ENCODE results near the gene ANAPC4. TPM values are rescaled to one million over a fixed set of nuclear protein-coding genes. Genes with fewer than 3 reads are reported as not detected.
A peak's percentile ranks its signal among the peaks of the same experiment; 100 is the strongest.

ANAPC4 gene
- total and polyA plus RNA-seq, 2 of the 13 experiments (the other 11 are each of a cell fraction or from before 2014, with no cell fraction given), result 14.5 to 30.2 TPM

DNA sequence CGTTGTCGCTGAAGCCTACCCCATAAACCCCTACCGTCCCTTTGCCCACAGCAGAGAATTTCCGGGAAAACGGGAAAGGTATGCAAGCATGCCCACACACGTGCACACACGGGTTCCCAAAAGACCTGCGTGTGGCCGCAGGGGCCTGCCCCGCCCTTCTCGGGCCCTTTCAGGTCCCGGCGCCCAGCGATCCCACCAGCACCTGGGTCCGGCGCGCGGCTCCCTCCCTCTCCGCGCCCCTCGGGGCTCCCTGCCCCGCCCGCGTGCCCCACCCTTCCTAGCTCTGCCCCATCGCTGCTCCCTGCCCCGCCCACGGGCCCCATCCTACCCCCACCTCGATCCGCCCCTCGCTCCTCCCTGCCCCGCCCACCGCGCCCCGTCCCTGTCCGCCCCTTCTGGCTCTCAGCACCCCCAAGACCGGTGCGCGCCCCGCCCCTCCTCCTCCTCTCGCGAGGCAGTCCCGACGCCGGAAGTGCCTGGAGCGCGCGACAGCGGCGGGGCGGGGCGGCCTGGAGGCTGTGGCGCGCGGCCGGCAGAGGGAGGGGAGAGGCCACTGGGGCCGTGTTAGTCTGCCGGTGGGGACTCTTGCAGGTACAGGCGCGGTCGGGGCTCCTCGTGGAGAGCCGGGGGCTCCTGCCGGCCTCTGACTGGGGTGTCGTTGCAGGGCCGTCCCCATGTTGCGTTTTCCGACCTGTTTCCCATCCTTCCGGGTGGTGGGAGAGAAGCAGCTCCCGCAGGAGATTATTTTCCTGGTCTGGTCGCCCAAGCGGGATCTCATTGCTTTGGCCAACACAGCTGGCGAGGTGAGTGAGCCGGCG is at the start of gene ANAPC4 (continued):
- TF ChIP-seq, protein P1, sequence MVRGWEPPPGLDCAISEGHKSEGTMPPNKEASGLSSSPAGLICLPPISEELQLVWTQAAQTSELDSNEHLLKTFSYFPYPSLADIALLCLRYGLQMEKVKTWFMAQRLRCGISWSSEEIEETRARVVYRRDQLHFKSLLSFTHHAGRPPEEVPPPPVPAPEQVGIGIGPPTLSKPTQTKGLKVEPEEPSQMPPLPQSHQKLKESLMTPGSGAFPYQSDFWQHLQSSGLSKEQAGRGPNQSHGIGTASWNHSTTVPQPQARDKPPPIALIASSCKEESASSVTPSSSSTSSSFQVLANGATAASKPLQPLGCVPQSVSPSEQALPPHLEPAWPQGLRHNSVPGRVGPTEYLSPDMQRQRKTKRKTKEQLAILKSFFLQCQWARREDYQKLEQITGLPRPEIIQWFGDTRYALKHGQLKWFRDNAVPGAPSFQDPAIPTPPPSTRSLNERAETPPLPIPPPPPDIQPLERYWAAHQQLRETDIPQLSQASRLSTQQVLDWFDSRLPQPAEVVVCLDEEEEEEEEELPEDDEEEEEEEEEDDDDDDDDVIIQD (CRISPR knock-in tag; IDR thresholded peaks at IDR 0.05; ENCODE audit: low read depth), result peak; percentile 51; the same call in 1 of the 2 replicates
- TF ChIP-seq ETV6 (CRISPR knock-in tag; conservative IDR thresholded peaks at IDR 0.05) (no peak), SCMH1 (CRISPR knock-in tag; IDR thresholded peaks at IDR 0.05; ENCODE audit: borderline replicate concordance) (no peak), HNF4A (CRISPR knock-in tag; IDR thresholded peaks at IDR 0.05) (no peak), ZNF619 (CRISPR knock-in tag; IDR thresholded peaks at IDR 0.05) (no peak), ZNF251 (CRISPR knock-in tag; IDR thresholded peaks at IDR 0.05) (no peak), RBM39 (IDR thresholded peaks at IDR 0.05; ENCODE audit: low read depth, low read length, poor library complexity, severe bottlenecking) (peak; percentile 90), SSRP1 (CRISPR knock-in tag; IDR thresholded peaks at IDR 0.05) (no peak), SMARCC2 (IDR thresholded peaks at IDR 0.05) (no peak), ZFP36L2 (CRISPR knock-in tag; IDR thresholded peaks at IDR 0.05) (no peak), HDAC2 (CRISPR knock-in tag; IDR thresholded peaks at IDR 0.05) (no peak), CEBPG (CRISPR knock-in tag; IDR thresholded peaks at IDR 0.05) (no peak), HOXA5 (CRISPR knock-in tag; IDR thresholded peaks at IDR 0.05) (no peak), SP1 (IDR thresholded peaks at IDR 0.05) (no peak), SP1 (CRISPR knock-in tag; IDR thresholded peaks at IDR 0.05) (peak; percentile 63; the same call in 1 of the 2 replicates), ZNF207 (IDR thresholded peaks at IDR 0.05; ENCODE audit: borderline replicate concordance) (no peak)
- TF ChIP-seq, protein P2, sequence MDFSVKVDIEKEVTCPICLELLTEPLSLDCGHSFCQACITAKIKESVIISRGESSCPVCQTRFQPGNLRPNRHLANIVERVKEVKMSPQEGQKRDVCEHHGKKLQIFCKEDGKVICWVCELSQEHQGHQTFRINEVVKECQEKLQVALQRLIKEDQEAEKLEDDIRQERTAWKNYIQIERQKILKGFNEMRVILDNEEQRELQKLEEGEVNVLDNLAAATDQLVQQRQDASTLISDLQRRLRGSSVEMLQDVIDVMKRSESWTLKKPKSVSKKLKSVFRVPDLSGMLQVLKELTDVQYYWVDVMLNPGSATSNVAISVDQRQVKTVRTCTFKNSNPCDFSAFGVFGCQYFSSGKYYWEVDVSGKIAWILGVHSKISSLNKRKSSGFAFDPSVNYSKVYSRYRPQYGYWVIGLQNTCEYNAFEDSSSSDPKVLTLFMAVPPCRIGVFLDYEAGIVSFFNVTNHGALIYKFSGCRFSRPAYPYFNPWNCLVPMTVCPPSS (IDR thresholded peaks at IDR 0.05), result no peak
- TF ChIP-seq, protein P3, sequence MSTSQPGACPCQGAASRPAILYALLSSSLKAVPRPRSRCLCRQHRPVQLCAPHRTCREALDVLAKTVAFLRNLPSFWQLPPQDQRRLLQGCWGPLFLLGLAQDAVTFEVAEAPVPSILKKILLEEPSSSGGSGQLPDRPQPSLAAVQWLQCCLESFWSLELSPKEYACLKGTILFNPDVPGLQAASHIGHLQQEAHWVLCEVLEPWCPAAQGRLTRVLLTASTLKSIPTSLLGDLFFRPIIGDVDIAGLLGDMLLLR (CRISPR knock-in tag; IDR thresholded peaks at IDR 0.05), result no peak
- TF ChIP-seq, protein P4, sequence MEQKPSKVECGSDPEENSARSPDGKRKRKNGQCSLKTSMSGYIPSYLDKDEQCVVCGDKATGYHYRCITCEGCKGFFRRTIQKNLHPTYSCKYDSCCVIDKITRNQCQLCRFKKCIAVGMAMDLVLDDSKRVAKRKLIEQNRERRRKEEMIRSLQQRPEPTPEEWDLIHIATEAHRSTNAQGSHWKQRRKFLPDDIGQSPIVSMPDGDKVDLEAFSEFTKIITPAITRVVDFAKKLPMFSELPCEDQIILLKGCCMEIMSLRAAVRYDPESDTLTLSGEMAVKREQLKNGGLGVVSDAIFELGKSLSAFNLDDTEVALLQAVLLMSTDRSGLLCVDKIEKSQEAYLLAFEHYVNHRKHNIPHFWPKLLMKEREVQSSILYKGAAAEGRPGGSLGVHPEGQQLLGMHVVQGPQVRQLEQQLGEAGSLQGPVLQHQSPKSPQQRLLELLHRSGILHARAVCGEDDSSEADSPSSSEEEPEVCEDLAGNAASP (CRISPR knock-in tag; IDR thresholded peaks at IDR 0.05; ENCODE audit: borderline replicate concordance), result no peak
- TF ChIP-seq, protein P5, sequence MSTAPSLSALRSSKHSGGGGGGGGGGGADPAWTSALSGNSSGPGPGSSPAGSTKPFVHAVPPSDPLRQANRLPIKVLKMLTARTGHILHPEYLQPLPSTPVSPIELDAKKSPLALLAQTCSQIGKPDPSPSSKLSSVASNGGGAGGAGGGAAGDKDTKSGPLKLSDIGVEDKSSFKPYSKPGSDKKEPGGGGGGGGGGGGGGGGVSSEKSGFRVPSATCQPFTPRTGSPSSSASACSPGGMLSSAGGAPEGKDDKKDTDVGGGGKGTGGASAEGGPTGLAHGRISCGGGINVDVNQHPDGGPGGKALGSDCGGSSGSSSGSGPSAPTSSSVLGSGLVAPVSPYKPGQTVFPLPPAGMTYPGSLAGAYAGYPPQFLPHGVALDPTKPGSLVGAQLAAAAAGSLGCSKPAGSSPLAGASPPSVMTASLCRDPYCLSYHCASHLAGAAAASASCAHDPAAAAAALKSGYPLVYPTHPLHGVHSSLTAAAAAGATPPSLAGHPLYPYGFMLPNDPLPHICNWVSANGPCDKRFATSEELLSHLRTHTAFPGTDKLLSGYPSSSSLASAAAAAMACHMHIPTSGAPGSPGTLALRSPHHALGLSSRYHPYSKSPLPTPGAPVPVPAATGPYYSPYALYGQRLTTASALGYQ (CRISPR knock-in tag; IDR thresholded peaks at IDR 0.05), result peak; percentile 70; the same call in 1 of the 2 replicates
- TF ChIP-seq, protein P6, sequence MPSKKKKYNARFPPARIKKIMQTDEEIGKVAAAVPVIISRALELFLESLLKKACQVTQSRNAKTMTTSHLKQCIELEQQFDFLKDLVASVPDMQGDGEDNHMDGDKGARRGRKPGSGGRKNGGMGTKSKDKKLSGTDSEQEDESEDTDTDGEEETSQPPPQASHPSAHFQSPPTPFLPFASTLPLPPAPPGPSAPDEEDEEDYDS (CRISPR knock-in tag; IDR thresholded peaks at IDR 0.05), result peak; percentile 58; the same call in 1 of the 2 replicates
- TF ChIP-seq, protein P7, sequence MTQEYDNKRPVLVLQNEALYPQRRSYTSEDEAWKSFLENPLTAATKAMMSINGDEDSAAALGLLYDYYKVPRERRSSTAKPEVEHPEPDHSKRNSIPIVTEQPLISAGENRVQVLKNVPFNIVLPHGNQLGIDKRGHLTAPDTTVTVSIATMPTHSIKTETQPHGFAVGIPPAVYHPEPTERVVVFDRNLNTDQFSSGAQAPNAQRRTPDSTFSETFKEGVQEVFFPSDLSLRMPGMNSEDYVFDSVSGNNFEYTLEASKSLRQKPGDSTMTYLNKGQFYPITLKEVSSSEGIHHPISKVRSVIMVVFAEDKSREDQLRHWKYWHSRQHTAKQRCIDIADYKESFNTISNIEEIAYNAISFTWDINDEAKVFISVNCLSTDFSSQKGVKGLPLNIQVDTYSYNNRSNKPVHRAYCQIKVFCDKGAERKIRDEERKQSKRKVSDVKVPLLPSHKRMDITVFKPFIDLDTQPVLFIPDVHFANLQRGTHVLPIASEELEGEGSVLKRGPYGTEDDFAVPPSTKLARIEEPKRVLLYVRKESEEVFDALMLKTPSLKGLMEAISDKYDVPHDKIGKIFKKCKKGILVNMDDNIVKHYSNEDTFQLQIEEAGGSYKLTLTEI (CRISPR knock-in tag; conservative IDR thresholded peaks at IDR 0.05), result no peak
